Esophagus squamous epithelium (tissue), 4 donors: ENCODE measurements around the gene HIRA.

Source experiments
- POLR2A ChIP-seq, 4 donors: fragments of 450-650 bp; IDR thresholded peaks; one replicate each; pipeline ENCODE4 v1.6.1; 2017; ENCODE audit warnings: antibody characterized with exemption in 4 of 4, mild to moderate bottlenecking in 4 of 4, moderate library complexity in 3 of 4
- TF ChIP-seq, protein P1 (sequence below), 6 experiments: fragments of 450-650 bp in 4 of 6; fragments of 200-600 bp in 2 of 6; sonication (generic) in 2 of 6; IDR thresholded peaks; one replicate each; pipeline ENCODE4 v1.5.1; 2016 to 2019; ENCODE audit warnings: antibody characterized with exemption in 6 of 6, mild to moderate bottlenecking in 4 of 6, moderate library complexity in 4 of 6

DNA sequence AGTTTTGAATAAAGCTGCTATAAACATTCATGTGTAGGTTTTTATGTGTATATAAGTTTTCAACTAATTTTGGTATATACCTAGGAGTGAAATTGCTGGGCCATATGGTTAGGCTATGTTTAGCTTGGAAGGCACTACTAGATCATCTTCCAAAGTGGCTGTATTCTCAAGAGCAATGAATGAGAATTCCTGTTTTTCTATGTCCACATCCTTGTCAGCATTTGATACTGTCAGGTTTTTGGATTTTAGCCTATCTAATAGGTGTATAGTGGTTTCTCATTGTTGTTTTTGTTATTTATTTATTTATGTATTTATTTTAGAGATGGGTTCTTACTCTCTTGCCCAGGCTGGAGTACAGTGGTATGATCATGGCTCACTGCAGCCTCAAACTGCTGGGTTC is 113.7 kb downstream of the HIRA start:
- TF ChIP-seq, protein P1, sequence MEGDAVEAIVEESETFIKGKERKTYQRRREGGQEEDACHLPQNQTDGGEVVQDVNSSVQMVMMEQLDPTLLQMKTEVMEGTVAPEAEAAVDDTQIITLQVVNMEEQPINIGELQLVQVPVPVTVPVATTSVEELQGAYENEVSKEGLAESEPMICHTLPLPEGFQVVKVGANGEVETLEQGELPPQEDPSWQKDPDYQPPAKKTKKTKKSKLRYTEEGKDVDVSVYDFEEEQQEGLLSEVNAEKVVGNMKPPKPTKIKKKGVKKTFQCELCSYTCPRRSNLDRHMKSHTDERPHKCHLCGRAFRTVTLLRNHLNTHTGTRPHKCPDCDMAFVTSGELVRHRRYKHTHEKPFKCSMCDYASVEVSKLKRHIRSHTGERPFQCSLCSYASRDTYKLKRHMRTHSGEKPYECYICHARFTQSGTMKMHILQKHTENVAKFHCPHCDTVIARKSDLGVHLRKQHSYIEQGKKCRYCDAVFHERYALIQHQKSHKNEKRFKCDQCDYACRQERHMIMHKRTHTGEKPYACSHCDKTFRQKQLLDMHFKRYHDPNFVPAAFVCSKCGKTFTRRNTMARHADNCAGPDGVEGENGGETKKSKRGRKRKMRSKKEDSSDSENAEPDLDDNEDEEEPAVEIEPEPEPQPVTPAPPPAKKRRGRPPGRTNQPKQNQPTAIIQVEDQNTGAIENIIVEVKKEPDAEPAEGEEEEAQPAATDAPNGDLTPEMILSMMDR (IDR thresholded peaks at IDR 0.05): no peak
- no peak for TF ChIP-seq POLR2A (IDR thresholded peaks at IDR 0.05)
